Caco-2 (cell line): ENCODE measurements around the gene CWF19L1. TPM values are rescaled to one million over a fixed set of nuclear protein-coding genes. Genes with fewer than 3 reads are reported as not detected.

Experiments used
- BruUV-seq: library from RNA; stranded (reverse); fragments of 400-500 nt; replicated peaks from 2 replicates; lab custom pipeline; 2021; lab: Mats Ljungman, UMichigan
- CTCF ChIA-PET: fragments of 300-600 bp; sonication (Branson Sonifier 250); formaldehyde crosslinking; loops from one replicate; lab custom pipeline; 2022; ENCODE audit warnings: antibody characterized with exemption; lab: Charles Lee
- POLR2A ChIA-PET: fragments of 300-600 bp; sonication (Branson Sonifier 250); formaldehyde crosslinking; loops from one replicate; lab custom pipeline; 2022; ENCODE audit warnings: antibody characterized with exemption; lab: Charles Lee
- DNase-seq, 2 experiments: peaks; one replicate each; pipeline versions ENCODE4 v3.0.0 to v3.0.0-alpha.2; 2020 to 2022
- H3K27me3 ChIP-seq: replicated peaks from 2 replicates; pipeline ENCODE4 v1.6.0; 2011; ENCODE audit warnings: low read length; ENCODE audit not compliant: control insufficient read depth, insufficient read depth
- H3K36me3 ChIP-seq: 2 replicates; pipeline ENCODE4 v1.5.1; 2011; ENCODE audit warnings: low read length; ENCODE audit not compliant: control insufficient read depth, insufficient read depth
- H3K4me1 ChIP-seq: fragments of 250-450 bp; sonication (Bioruptor Pico); 2 replicates; pipeline ENCODE4 v1.5.1; 2020; ENCODE audit warnings: mild to moderate bottlenecking
- H3K4me3 ChIP-seq: 2 replicates; pipeline ENCODE4 v1.5.1; 2011; ENCODE audit warnings: low read depth, mild to moderate bottlenecking, control low read depth, low read length
- H3K9me3 ChIP-seq: fragments of 250-450 bp; sonication (Bioruptor Pico); 2 replicates; pipeline ENCODE4 v1.5.1; 2020; ENCODE audit warnings: mild to moderate bottlenecking, moderate library complexity
- H3K27ac Mint-ChIP-seq: one replicate; pipeline ENCODE4 v1.8.0; 2022; ENCODE audit warnings: mixed read lengths; ENCODE audit not compliant: unreplicated experiment
- H3K27me3 Mint-ChIP-seq: one replicate; pipeline ENCODE4 v1.8.0; 2022; ENCODE audit warnings: mixed read lengths; ENCODE audit not compliant: insufficient read depth, unreplicated experiment
- H3K36me3 Mint-ChIP-seq: one replicate; pipeline ENCODE4 v1.8.0; 2022; ENCODE audit warnings: mild to moderate bottlenecking, mixed read lengths; ENCODE audit not compliant: insufficient read depth, unreplicated experiment
- H3K4me1 Mint-ChIP-seq: one replicate; pipeline ENCODE4 v1.8.0; 2022; ENCODE audit warnings: low read depth, mixed read lengths; ENCODE audit not compliant: unreplicated experiment
- H3K4me3 Mint-ChIP-seq: one replicate; pipeline ENCODE4 v1.8.0; 2022; ENCODE audit warnings: mild to moderate bottlenecking, moderate library complexity, mixed read lengths; ENCODE audit not compliant: unreplicated experiment
- H3K9me3 Mint-ChIP-seq: one replicate; pipeline ENCODE4 v1.8.0; 2022; ENCODE audit warnings: mixed read lengths; ENCODE audit not compliant: unreplicated experiment
- CTCF ChIP-seq, 2 experiments: fragments of 200-600 bp in 1 of 2; IDR thresholded peaks; 1 replicate in 1 of 2; 2 replicates in 1 of 2; pipeline versions ENCODE4 v1.5.1 to v1.8.0; 2011 to 2022; ENCODE audit warnings: antibody characterized with exemption in 1 of 2, control low read depth in 1 of 2, inconsistent platforms in 1 of 2, low read depth in 1 of 2, low read length in 1 of 2, mild to moderate bottlenecking in 1 of 2, moderate library complexity in 1 of 2; ENCODE audit not compliant: insufficient read depth in 1 of 2, severe bottlenecking in 1 of 2, unreplicated experiment in 1 of 2
- intact Hi-C: fragments of 100-400 bp; cut with micrococcal nuclease; formaldehyde crosslinking; loops from one replicate; pipeline ENCODE4 v1.10.0; 2022; ENCODE audit not compliant: unreplicated experiment
- total RNA-seq: library from RNA; stranded (reverse); gene quantifications from 2 replicates; pipeline ENCODE4 v1.2.3, GENCODE V29; 2022

The CWF19L1 gene
- total RNA-seq, 1 experiment from 2014 or later, result 41.1 TPM

- ChIA-PET CTCF (no interaction called here), POLR2A (no interaction called here)
- DNase-seq, result no peak
- peaks cover 7% of the 10 kb centered on the region for H3K4me1 Mint-ChIP-seq
- H3K9me3 Mint-ChIP-seq, result no peaks in the 10 kb centered on the region
- Histone ChIP-seq H3K9me3 (no peaks in the 10 kb centered on the region), H3K4me3 (no peak overlapping the region), H3K4me1 (peaks cover 22% of the 10 kb centered on the region), H3K36me3 (no peaks in the 10 kb centered on the region; the same call in 1 of the 2 replicates), H3K27me3 (no peaks in the 10 kb centered on the region)
- no peak overlapping the region for H3K4me3 Mint-ChIP-seq
- intact Hi-C loops, result no loop called here
- H3K27ac Mint-ChIP-seq, result peak overlapping the region; percentile 37
- BruUV-seq, result no TSS peak
- H3K36me3 Mint-ChIP-seq, result peaks cover 48% of the 10 kb centered on the region
- H3K27me3 Mint-ChIP-seq, result no peaks in the 10 kb centered on the region
- no peak for TF ChIP-seq CTCF (IDR thresholded peaks at IDR 0.05; ENCODE audit: insufficient read depth in 1 of 2, low read depth in 1 of 2, low read length in 1 of 2, severe bottlenecking in 1 of 2, unreplicated experiment in 1 of 2)
These were observed 21.8 kb downstream of the CWF19L1 start for GRCh38 chr10:100245484-100246220.

- CTCF ChIA-PET, result no interaction called here
- intact Hi-C loops, result no loop called here
- Histone ChIP-seq H3K9me3 (no peaks in the 10 kb centered on the region), H3K4me1 (no peaks in the 10 kb centered on the region; the same call in 1 of the 2 replicates), H3K27me3 (no peaks in the 10 kb centered on the region), H3K4me3 (no peak overlapping the region), H3K36me3 (no peaks in the 10 kb centered on the region)
- no peaks in the 10 kb centered on the region for H3K9me3 Mint-ChIP-seq
- TF ChIP-seq CTCF (IDR thresholded peaks at IDR 0.05; ENCODE audit: insufficient read depth in 1 of 2, low read depth in 1 of 2, low read length in 1 of 2, severe bottlenecking in 1 of 2, unreplicated experiment in 1 of 2), result no peak
- H3K4me3 Mint-ChIP-seq, result no peak overlapping the region
- H3K27ac Mint-ChIP-seq, result no peak overlapping the region
- no TSS peak for BruUV-seq
- no peaks in the 10 kb centered on the region for H3K27me3 Mint-ChIP-seq
- DNase-seq, result no peak
- peaks cover 58% of the 10 kb centered on the region for H3K36me3 Mint-ChIP-seq
- POLR2A ChIA-PET, result interaction anchor here (0.6 kb wide), 1 partner anchor 214 kb away, joined by 3 read pairs; no protein-coding TSS in a partner anchor
- no peaks in the 10 kb centered on the region for H3K4me1 Mint-ChIP-seq
These were observed 27.6 kb downstream of the CWF19L1 start for GRCh38 chr10:100239851-100240250.

- DNase-seq, result no peak
- Histone ChIP-seq H3K4me1 (no peaks in the 10 kb centered on the region; the same call in 1 of the 2 replicates), H3K4me3 (no peak overlapping the region), H3K36me3 (no peaks in the 10 kb centered on the region), H3K27me3 (no peaks in the 10 kb centered on the region), H3K9me3 (no peaks in the 10 kb centered on the region)
- Mint-ChIP-seq H3K27ac (no peak overlapping the region), H3K36me3 (peaks cover 59% of the 10 kb centered on the region), H3K4me1 (no peaks in the 10 kb centered on the region), H3K9me3 (no peaks in the 10 kb centered on the region), H3K4me3 (no peak overlapping the region), H3K27me3 (no peaks in the 10 kb centered on the region)
- ChIA-PET CTCF (no interaction called here), POLR2A (no interaction called here)
- TF ChIP-seq CTCF (IDR thresholded peaks at IDR 0.05; ENCODE audit: insufficient read depth in 1 of 2, low read depth in 1 of 2, low read length in 1 of 2, severe bottlenecking in 1 of 2, unreplicated experiment in 1 of 2), result no peak
- intact Hi-C loops, result no loop called here
- BruUV-seq, result no TSS peak
These were observed 29.0 kb downstream of the CWF19L1 start for GRCh38 chr10:100238429-100238828.
